ENCODE measurements around the gene OBSCN. TPM values are rescaled to one million over a fixed set of nuclear protein-coding genes. Genes with fewer than 3 reads are reported as not detected.
"Not testable (repeated sequence)": the region's sequence is repeated elsewhere in the genome, so short reads cannot be mapped to it uniquely, and the experiment has no call there.

The OBSCN gene
- total RNA-seq, 1 donor from 2014 or later: 28.6 TPM

DNA sequence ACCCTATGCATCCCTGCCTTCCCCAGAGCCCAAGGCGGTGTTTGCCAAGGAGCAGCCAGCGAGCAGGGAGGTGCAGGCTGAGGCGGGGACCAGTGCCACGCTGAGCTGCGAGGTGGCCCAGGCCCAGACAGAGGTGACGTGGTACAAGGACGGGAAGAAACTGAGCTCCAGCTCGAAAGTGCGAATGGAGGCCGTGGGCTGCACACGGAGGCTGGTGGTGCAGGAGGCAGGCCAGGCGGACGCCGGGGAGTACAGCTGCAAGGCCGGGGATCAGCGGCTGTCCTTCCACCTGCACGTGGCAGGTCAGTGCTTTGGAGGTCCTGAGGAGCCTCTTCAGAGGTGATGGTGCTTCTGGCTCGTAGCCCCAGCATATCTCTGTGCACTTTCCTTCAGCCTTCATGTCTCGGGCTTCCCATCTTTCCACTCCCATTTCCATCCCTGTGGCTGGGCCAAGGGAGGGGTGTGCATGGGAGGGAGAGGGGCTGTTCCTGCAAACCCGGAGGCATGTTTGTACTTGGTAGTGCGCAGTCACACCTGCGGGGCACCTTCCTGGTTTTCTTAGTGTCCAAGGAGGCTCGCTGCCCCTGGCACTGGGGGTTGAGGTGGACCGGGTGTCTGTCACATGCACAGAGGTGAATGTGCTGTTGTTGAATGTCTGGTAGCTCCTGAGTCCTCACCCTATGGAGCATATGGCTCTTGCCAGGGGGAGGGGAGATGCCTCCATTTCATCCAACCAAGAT lies 56.4 kb downstream of the OBSCN start:
- TF ChIP-seq, protein P1, sequence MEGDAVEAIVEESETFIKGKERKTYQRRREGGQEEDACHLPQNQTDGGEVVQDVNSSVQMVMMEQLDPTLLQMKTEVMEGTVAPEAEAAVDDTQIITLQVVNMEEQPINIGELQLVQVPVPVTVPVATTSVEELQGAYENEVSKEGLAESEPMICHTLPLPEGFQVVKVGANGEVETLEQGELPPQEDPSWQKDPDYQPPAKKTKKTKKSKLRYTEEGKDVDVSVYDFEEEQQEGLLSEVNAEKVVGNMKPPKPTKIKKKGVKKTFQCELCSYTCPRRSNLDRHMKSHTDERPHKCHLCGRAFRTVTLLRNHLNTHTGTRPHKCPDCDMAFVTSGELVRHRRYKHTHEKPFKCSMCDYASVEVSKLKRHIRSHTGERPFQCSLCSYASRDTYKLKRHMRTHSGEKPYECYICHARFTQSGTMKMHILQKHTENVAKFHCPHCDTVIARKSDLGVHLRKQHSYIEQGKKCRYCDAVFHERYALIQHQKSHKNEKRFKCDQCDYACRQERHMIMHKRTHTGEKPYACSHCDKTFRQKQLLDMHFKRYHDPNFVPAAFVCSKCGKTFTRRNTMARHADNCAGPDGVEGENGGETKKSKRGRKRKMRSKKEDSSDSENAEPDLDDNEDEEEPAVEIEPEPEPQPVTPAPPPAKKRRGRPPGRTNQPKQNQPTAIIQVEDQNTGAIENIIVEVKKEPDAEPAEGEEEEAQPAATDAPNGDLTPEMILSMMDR (IDR thresholded peaks at IDR 0.05): no peak
- DNase-seq (ENCODE audit: low spot score in 2 of 2): no peak
- Histone ChIP-seq H3K4me3 (no peak overlapping the region), H3K36me3 (no peaks in the 10 kb centered on the region), H3K27ac (no peak overlapping the region), H3K9me3 (peaks cover 0 to 6% of the 10 kb centered on the region in 2 donors), H3K27me3 (no peaks in the 10 kb centered on the region), H3K4me1 (no peaks in the 10 kb centered on the region)
- intact Hi-C loops (cut with DNase I): no loop called here

DNA sequence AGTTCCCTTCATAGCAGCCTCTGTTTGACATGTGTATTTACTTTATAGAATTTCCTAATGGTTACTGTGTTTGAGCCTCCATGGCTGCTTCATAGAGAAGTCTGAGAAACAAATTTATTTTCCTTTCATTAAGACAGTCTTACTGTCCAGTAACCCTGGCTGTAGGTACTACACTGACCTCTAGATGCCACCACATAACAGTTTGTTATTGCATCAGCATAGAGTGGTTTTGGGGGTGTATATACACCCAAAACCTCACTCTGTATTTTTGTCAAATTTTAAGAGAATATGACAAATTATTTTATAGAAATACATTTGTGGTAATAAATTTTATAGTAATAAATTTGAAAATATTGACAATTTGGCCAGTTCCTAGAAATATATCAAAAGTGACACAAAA lies 57.3 kb downstream of the OBSCN start:
- H3K36me3 ChIP-seq: no peaks in the 10 kb centered on the region
- DNase-seq (ENCODE audit: low spot score in 2 of 2): no peak
- H3K9me3 ChIP-seq: peaks cover 0 to 6% of the 10 kb centered on the region in 2 donors
- no peak overlapping the region for H3K4me3 ChIP-seq
- no peaks in the 10 kb centered on the region for H3K27me3 ChIP-seq
- H3K4me1 ChIP-seq: no peaks in the 10 kb centered on the region
- TF ChIP-seq, protein P1 (IDR thresholded peaks at IDR 0.05): no peak
- no peak overlapping the region for H3K27ac ChIP-seq
- intact Hi-C loops (cut with DNase I): no loop called here

DNA sequence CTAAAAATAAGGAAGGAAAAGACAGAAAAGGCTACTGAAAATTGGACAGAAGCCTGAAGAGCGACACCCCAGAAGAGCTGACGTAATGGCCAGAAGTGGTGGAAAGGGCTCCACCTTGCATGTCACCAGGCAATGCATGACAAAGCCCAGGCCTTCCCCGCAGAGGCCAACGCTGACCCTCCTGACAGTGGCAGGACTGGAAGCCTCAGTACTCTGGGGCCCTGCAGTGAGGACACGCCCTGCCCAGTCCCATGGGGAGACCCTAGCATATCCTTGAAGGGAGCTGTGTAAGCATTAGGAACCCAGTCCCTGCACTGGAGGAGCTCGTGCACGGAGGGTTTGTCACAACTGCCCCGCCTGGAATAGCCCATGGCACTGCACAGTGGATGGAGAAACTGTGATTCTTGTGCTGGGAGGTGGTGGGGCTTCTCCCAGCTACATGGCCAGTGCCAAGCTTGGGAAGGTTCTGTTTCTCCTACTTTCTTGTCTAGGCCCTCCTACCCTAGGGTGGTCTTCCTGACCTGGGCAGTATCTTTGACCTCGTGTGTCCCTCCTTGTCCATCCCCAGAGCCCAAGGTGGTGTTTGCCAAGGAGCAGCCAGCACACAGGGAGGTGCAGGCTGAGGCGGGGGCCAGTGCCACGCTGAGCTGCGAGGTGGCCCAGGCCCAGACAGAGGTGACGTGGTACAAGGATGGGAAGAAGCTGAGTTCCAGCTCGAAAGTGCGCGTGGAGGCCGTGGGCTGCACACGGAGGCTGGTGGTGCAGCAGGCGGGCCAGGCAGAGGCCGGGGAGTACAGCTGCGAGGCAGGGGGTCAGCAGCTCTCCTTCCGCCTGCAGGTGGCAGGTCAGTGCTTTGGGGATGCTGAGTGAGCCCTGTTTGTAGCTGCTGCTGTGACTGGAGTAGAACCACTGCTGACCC lies 60.4 kb downstream of the OBSCN start:
- intact Hi-C loops (cut with DNase I): no loop called here

DNA sequence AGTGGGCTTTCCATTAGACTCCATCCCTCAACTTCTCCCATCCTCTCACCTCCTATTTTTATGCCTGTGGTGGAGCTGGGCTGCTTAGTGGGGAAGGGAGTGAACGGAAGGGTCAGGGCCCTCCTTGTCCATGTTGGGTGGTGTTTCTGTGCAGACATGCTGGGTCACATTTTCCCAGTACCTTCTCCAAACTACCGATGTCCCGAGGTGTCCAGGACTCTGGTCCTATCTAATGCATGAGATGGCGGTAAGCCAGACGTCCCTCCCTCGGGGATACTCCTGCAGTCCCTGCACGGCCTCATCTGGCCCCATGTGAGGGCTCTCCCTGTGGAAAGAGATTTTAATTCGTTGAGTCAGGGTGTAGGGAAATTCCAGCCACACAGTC lies 61.0 kb downstream of the OBSCN start:
- TF ChIP-seq, protein P1 (IDR thresholded peaks at IDR 0.05): no peak
- DNase-seq (ENCODE audit: low spot score in 2 of 2): peak in 1 of 2 donors; percentile 51
- no peak overlapping the region for H3K27ac ChIP-seq
- intact Hi-C loops (cut with DNase I): no loop called here
- H3K36me3 ChIP-seq: peaks cover 0 to 1% of the 10 kb centered on the region in 2 donors
- no peaks in the 10 kb centered on the region for H3K4me1 ChIP-seq
- no peaks in the 10 kb centered on the region for H3K27me3 ChIP-seq
- no peak overlapping the region for H3K4me3 ChIP-seq
- no peaks in the 10 kb centered on the region for H3K9me3 ChIP-seq

More for the DNA sequence above, 60.4 kb downstream of the OBSCN start:
- Histone ChIP-seq H3K36me3 (no peaks in the 10 kb centered on the region), H3K4me1 (no peaks in the 10 kb centered on the region), H3K9me3 (no peaks in the 10 kb centered on the region), H3K4me3 (no peak overlapping the region), H3K27ac (no peak overlapping the region), H3K27me3 (no peaks in the 10 kb centered on the region)
- TF ChIP-seq, protein P1 (IDR thresholded peaks at IDR 0.05): no peak
- no peak for DNase-seq (ENCODE audit: low spot score in 2 of 2)

DNA sequence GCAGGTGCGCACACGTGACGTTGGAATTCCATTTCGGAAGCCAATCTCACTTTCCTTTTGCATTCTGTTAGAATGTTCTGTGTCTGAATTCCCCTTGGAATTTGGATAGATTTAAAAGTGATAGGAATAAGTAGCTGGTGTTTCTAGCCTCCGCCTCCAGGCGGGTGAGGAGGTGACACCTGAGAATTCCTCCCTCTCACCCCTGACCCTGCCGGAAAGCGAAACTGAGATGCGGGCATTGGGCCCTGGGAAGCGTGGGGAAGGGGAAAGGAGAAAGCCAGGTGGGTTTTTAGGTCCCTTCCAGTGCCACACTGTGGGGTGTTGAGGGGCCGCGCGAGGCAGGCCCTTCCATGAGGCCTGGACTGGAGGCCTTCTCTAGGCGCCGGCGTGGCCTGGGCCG lies 61.6 kb downstream of the OBSCN start:
- intact Hi-C loops (cut with DNase I): not testable (repeated sequence)

DNA sequence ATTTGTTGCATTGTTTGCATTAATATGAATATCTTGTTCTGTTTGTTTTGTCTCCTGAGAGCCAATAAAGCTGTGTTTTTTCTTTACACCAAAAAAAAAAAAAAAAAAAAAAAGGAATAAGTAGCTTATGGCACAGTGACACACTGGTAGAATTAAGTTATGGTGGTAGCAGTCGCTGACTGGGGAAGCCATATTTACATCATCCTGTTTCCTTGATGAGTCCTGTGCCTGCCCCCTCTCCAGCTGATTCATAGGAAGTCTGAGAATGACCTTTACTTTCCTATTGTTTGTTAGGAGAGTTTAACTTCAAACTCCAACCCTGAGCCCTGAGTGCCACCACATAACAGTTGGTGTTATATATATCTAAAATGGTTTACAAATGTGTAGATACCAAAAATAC lies 62.2 kb downstream of the OBSCN start:
- DNase-seq (ENCODE audit: low spot score in 2 of 2): peak in 1 of 2 donors; percentile 21
- Histone ChIP-seq H3K4me1 (peaks cover 0 to 4% of the 10 kb centered on the region in 2 donors), H3K9me3 (no peaks in the 10 kb centered on the region), H3K4me3 (no peak overlapping the region), H3K27me3 (no peaks in the 10 kb centered on the region), H3K27ac (no peak overlapping the region), H3K36me3 (peaks cover 0 to 4% of the 10 kb centered on the region in 2 donors)
- TF ChIP-seq, protein P1 (IDR thresholded peaks at IDR 0.05): no peak
- intact Hi-C loops (cut with DNase I): no loop called here

More for the DNA sequence above, 61.6 kb downstream of the OBSCN start:
- not testable (repeated sequence) for H3K4me3 ChIP-seq; H3K27ac ChIP-seq; DNase-seq (ENCODE audit: low spot score in 2 of 2); H3K27me3 ChIP-seq; H3K9me3 ChIP-seq; H3K4me1 ChIP-seq; H3K36me3 ChIP-seq
